T-helper 2 cell treated with Interferon-gamma antibody and Interleukin-4, amounts not matched to agents 100 ng/mL and 5 ng/mL, for 36 hours (primary cell): ENCODE results near the gene SYMPK. TPM values are rescaled to one million over a fixed set of nuclear protein-coding genes. Genes with fewer than 3 reads are reported as not detected.
"Not testable (repeated sequence)": the region's sequence is repeated elsewhere in the genome, so short reads cannot be mapped to it uniquely, and the experiment has no call there.

Experiments
- intact Hi-C: fragments of 100-400 bp; cut with micrococcal nuclease; formaldehyde crosslinking; loops from one replicate; pipeline ENCODE4 v1.15.1; 2023
- total RNA-seq: library from RNA; stranded (reverse); gene quantifications from 2 replicates; pipeline ENCODE4 v1.2.3, GENCODE V29; 2022

SYMPK gene
- total RNA-seq, 1 donor from 2014 or later = 106 TPM

DNA sequence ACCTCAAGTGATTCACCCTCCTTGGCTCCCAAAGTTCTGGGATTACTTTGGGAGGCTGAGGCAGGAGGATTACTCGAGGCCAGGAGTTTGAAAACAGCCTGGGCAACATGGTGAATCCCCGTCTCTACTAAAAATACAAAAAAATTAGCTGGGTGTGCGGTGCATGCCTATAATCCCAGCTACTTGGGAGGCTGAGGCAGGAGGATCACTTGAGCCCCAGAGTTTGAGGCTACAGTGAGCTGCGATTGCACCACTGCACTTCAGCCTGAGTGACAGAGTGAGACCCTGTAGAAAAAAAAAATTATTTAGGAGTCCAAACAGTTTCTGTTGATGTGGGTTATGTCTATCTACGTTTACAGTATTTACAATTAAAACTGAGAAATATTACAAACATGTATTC is 7.9 kb upstream of the SYMPK start:
- intact Hi-C loops = no loop called here

DNA sequence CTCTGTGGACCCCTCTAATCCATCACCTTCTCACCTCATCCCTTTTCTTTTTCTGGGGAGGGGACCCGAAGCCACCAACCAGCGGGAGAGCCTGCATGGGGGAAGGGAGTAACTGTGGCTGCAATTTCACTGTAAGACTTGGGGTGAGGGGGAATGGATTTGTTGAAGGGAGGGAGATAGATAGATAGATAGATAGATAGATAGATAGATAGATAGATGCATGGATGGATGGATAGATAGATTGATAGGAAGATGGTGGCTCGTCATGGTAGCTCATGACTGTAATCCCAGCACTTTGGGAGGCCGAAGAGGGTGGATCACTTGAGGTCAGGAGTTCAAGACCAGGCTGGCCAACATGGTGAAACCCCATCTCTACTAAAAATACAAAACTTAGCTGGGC is 4.3 kb upstream of the SYMPK start:
- intact Hi-C loops = not testable (repeated sequence)

DNA sequence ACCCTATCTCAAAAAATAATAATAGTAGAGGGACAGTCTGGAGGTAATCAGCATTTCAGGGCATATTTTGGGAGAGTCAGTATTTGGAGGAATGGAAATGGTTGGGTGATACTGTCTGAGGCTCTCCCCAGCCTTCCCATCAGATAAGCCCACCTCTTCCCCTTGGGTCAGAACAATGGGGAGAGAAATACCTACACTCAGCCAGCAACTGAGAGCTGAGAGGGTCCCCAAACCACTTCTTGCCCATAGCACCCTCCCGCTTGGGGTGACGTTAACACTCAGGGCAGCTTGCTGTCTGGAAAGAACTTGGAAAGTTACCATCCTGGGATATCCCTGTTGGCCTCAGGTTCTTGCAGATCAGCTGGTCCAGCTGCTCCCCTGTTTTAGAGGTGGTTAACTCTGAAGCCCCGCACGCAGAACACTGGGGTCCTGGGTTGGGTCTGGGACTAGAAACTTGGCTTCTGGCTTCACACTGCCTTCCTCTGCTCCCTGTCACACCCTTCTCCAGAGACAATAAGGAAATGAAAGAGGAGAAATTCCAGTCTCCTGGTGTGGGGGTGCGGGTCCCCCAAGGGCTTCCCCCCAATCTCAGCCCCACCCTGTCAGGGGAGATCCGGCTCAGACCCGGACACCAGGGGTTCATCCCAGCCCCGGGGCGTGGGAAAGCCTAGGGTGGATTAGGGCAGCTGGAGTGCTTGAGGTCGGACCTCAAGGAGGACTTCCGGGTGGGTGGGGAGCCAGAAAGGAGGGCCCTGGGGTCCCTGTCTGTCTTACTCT is 3.6 kb upstream of the SYMPK start:
- intact Hi-C loops = no loop called here

DNA sequence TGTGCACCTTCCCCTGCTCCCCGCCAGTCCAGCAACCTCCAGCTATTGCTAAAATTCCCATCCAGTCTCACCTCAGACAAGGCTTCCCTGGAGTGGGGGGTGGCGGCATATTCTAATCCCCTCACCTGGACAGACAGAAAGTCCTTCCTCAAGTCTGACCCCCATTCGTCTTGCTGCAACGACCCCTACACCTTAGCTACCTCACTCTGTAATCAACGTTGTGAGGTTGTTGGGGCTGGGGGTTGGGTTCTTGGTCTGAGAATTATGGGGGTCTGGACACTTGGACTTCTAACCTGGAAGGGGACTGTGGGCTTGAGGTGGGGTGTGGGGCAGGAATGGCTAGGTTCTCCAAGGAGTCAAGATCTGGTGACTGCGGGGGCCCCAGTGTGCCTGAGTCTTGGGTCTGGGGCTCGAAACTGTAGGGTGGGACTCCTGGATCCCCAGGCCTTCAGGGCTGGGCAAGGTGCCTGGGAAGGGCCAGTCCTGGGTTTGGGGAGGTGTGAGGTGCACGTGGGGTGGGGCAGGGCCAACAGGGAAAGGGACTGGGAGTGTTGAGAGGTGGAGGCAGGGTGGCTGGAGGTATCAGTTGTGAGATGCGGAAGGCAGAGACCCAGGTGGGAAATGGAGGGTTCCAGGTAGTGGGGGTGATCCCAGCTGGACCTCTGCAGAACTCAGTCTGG is 2.5 kb upstream of the SYMPK start:
- intact Hi-C loops = no loop called here

DNA sequence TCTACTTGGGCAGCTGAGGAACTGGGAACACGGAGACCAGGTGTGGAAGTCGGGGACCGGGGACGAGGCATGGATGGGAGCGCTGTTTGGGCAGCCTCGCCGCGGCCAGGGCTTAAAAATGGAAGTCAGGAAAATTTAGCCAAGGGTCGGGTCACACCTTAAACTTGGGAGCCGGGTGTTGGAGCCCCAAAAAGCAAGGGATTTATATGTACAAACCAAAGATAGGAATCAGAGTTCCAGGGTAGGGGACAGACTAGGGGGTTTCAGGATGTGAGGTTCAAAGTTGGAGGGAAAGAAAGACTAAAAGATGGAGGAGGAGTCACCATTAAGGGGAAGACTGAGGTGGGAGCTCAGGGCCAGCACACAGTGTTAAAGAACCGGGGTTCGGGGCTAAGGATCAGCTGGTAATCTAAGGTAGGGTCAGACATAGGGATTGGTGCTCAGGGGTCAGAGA is 1.7 kb upstream of the SYMPK start:
- intact Hi-C loops = no loop called here

DNA sequence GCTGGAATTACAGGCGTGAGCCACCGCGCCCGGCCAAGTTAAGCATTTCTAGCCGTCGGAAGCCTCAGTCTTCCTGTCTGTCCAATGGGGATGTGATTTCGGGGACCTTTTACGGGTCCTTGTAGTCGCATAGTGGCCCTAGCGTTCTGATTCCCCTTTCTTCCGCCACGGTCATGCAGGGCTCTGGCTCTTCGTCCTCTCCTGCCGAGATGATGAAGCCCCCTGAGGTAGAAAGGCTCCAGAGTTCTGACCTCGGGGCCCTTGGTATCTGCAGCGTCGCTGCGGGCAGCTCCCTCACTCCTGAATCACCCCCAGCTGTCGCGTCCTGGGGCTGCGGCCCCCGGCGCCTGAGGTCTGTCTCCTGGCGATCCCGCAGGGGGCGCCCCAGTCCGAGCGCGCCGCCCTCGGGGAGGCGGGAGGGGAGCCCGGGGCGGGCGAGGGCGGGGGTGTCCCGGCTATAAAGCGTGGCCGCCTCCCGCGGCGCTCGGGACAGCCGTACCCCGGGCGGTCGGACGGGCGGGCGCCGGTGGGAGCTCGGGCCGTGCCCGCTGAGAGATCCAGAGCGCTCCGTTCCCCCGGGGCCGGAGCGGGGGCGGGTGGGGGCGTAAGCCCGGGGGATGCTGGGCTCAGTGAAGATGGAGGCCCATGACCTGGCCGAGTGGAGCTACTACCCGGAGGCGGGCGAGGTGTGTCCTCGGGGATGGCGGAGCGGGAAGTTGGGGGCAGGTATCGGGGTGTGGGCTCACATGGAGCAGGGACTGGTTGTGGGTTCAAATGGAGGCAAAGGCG is 1.1 kb upstream of the SYMPK start, which contains the start of gene FOXA3:
Gene FOXA3 (plus strand): TSS at position 487 of the 789 bp plus-strand sequence. CDS start 131 bp downstream, at position 618.
- intact Hi-C loops = loop anchor here (1.0 to 2.0 kb wide), 8 partner anchors 22 to 279 kb away; partner anchors contain the start of genes CCDC61, DMWD, FBXO46 and IRF2BP1

DNA sequence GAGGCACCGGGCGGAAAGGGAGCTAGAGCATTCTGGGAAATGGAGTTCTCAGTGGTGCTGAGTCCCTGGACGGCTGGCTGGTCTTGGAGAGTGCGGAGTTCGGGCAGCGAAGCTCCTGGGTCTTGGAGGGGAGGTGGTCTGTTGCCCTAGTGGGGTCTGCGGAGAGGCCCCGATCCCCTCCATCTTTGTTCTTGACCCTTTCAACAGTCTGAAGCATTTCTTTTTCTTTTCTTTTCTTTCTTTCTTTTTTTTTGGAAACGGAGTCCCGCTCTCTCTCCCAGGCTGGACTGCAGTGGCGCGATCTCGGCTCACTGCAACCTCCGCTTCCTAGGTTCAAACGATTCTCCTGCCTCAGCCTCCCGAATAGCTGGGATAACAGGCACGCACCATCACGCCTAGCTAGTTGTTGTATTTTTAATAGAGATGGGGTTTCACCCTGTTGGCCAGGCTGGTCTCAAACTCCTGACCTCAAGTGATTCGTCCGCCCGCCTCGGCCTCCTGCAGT is 440 bp upstream of the SYMPK start:
- intact Hi-C loops = loop anchor here (1.0 to 2.0 kb wide), 8 partner anchors 23 to 279 kb away; partner anchors contain the start of genes CCDC61, DMWD, FBXO46 and IRF2BP1

DNA sequence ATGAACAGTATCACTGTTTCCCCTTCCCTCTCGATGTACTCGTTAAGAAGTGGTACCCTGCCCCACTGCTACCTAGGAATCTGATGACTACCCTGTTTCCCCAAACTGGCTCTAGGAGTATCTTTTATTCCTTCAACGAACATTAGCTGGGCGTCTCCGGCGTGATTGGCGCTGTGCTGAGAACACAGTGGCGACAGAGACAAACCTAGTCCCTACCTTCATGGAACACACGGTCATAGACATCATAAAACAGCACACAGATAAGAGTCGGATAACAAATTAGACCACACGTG is 730 bp downstream of the SYMPK start:
- intact Hi-C loops = loop anchor here (2.0 kb wide), 4 partner anchors 69 to 277 kb away; partner anchors contain the start of genes CCDC61, DMWD, FBXO46 and OPA3

DNA sequence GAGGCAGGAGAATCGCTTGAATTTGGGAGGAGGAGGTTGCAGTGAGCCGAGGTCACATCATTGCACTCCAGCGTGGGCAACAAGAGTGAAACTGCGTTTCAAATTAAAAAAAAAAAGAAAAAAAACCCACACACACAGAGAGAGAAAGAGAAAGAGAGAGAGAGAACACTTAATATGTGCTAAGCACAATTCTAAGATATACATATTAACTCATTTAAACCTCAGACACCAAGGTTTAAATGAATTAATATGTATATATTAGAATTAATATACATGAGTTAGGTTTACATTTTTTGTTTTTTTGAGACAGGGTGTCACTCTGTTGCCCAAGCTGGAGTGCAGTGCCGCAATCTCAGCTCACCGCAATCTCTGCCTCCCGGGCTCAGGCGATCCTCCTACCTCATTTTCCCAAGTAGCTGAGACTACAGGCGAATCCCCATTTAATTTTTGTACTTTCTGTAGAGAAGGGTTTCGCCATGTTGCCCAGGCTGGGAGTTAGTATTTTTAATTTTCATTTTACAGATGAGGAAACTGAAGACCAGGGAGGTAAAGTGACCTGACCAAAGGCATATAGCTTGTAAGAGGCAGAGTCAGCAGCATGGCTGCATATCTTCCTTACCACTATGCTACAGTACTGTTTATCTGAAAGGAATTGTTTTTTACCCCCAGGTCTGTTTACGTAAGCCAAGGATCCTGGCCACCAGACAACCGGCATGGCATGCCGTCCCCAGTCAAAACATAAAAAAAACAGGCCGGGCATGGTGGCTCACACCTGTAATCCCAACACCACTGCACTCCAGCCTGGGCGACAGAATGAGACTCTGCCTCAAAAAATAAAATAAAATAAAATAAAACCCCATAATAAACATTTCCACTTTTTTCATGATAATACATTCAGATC is 2.3 kb downstream of the SYMPK start:
- intact Hi-C loops = no loop called here

DNA sequence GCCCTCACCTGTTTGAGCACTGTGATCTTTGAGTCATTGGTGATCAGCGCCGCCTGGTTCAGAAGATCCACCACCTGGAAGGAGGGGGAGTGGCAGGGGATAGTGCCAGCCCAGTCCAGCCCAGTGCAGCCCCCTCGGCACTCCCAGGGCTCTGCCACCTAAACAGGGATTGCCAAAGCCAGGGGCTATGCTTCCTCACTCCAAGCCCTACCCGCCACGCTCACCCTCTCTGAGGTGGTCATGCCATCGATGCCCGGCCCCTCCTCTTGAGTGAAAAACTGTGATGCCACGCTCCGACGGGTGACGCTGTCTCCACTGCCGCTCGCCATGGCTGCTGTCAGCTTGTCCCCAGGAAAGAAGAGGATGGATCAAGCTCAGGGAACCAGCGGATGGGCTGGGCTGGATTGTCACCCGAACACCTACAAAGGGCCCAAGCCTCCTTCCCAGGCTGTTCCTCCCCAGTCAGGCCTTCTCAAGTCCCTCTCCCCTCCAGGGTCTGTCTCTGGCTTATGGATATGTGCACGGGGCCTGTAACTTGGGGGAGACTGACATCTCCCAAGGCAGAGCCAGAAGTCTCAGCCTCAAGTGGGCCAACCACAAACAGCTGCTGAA is 8.7 kb downstream of the SYMPK start:
- intact Hi-C loops = no loop called here

DNA sequence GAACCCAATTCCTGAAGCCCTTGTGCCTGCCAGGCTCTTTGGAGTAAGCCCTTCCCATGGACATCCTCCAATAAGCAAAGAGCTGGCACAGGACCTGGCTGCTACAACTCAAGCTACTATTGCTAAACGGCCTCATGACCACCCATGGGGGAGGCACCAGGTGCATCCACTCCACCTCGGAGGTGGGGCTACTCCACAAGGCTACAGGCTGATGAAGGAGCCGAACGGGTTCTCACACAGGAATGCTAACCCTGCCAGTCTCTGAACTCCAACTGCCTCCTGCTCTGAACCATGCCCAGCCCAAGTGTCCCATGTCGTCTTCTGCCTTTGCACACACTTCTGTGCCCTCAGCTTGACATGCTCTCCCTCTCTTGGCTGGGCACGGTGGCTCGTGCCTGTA is 10.0 kb downstream of the SYMPK start:
- intact Hi-C loops = no loop called here

DNA sequence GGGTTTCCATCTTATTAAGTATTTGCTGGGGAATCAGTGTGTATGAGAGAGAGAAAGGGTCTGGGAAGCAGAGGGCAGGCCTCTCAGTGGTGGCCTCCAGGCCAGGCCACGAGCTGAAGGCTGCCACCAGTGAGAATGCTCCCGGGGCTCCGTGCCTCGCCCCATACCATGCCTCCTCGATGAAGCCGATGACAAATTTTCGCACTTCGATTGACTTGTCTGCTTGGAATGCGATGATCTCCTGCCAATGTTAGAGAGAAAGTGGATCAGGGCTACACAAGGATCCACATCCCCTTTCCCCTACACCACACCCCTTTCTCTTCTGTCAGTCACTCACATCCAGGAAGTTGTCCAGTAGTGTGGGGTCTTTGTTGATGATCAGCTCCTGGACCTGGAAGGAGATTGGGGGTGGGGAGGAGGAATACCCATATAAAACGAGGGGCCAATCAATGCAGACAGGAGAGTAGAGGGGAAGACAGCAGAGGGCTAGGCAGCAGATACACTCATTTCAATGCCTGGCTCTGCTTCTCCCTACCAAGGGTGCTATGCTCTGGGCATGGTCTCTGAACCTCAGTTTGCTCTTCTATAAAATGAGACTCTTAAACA is 10.7 kb downstream of the SYMPK start:
- intact Hi-C loops = no loop called here

DNA sequence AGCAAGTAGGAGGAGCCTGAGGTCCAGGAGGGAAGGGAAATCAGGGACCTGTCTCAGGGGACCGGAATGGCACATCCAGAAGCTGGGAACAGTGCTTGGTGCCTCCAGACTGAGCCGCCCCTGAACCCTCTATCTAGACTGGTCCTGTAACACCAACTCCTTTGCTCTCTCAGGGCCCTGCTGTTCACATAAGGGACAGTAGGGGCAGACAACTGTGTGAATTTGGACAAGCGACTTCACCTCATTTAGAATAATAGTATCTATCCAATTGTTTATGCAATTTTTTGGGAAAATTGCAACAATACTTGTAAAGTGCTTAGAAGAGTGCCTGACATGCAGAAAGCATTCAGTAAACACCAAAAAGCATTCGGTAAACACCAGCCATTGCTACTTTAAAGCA is 14.0 kb downstream of the SYMPK start:
- intact Hi-C loops = no loop called here

DNA sequence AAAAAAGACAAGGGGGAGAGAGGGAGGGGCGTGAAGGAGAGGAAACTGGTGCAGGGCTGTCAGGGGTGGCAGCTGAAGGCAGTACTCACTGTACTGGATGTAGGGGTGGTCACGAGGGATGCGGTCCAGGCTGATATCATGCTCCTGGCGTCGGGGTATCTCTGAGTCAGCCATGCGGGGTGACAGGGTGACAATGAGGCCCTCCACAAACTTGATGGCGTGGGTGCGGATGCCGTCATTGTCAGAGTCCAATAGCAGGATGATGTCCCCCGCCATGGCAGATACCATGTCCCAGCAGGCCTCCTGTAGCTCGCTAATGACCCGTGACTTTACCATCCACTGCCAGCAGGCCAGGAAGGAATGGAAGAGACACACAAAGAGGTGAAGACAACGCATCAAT is 15.3 kb downstream of the SYMPK start:
- intact Hi-C loops = no loop called here

DNA sequence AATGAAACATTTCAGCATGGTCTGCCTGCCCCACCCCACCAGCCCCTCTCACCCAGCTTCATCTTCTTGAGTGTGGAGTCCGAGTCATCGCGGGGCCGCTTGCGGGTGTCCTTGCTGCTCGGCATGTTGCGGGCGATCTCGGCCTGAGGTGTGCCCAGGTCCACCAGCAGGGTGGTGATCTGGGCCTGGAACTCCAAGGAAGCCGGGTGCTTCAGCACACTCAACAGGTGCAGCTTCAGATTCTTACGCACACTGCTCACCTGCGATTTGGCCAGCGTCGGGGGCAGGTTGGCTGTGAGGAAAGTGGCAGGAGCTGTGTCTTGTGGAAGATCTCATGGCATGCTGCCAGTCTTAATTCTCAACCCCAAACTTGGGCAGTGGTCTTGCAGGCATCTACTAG is 20.7 kb downstream of the SYMPK start:
- intact Hi-C loops = no loop called here

DNA sequence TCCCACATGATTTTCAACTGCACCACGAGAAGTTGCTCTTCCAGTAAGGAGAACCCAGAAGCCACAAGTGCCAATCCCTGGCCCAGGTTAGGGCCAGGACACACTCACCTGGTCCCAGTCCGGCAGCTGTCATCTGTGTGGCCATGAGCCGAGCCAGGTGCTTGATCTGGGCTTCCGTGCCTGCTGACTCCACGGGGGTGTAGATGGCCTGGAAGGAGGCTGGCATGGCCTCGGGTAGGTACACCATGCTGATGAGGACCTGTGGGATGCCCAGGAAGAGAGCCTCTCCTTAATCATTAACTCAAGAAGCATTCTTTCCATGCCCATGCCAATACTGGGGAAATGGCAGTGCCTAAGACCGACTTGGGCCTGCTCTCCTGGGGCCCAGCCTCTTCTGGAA is 28.0 kb downstream of the SYMPK start:
- intact Hi-C loops = no loop called here

DNA sequence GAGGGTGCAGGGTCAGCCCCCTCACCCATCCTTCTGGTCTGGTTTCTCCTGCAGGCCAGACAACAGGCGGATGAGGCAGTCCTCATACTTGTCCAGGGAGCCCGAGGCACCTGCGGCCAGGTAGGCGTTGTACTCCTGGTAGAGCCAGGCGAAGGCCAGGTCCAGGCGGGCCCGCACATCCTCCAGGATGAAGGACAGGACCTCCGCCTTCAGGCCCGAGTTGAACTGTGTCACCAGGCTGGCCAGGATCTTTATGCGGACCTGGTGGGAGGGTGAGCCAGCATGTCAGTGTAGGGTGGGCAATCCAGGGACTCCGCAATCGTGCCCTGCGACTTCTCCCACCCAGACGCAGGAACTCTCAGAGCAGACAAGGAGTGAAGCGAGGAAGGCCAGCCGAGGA is 34.0 kb downstream of the SYMPK start:
- intact Hi-C loops = no loop called here

DNA sequence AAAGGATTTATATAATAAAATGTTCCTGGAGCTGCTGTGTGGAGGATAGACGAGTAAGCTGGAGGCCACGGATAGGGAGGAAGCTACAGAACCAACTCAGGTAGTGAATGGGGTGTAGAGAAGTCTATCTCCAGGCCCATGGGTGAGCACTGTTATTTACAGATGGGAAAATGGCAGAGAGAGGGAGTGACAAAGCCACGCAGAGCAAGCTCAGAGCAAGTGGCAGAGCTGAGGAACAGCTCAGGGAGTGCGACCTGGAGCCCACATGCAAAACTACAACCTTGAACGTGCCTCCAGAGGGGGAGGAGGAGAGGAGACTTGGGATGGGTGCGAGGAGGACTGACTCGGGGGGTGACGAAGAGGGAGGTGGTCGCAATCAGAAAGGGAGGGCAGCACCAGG is 34.4 kb downstream of the SYMPK start:
- intact Hi-C loops = no loop called here

DNA sequence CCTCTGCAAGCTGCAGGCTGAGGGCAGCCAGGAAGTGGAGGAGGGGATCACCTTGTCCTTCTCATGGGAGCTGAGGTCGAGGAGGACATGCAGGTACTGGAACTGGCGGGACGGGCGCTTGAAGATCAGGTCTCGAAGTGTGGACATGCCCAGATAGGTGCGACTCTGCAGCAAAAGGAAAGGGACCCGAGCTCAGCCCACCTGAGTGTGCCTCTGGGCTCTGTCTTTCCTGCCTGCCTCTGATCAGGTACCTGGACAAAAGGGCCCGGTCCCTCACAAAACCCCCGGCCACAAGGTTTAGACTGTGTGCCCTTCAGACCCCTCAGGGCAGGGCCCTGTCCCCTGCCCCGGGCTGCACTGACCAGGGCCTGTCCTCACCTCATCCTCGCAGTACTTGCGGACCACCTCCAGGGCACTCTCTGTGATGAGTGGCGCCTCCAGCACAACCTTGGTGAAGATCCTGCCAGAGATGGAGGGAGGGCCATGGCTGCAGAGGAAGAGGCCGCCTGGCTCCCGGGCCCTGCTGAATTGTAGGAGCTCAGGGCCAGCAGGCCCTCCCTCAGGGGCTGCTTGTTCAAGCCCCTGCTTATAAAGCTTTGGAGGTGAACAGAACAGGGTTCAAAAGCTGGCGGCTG is 35.4 kb downstream of the SYMPK start:
- intact Hi-C loops = no loop called here
